Measurements from ENCODE around the gene SAA1.

SAA1 gene

GRCh38 chr11:18265949-18266348, at the start of gene SAA1:
Gene SAA1, plus strand, starts transcription at chr11:18266264. Its CDS starts 624 bp downstream, at chr11:18266888.
- ATAC-seq (ENCODE audit: insufficient read depth, low read depth), result no peak
- H3K4me3 ChIP-seq (ENCODE audit: low read depth in 1 of 2, low read length in 2 of 2), result no peak within 1 kb of the TSS

GRCh38 chr11:18221274-18221876, 44.7 kb upstream of the SAA1 start:
- Histone ChIP-seq H3K4me1 (ENCODE audit: insufficient read depth, low read length) (no peaks in the 10 kb centered on the region), H3K27me3 (ENCODE audit: insufficient read depth, low read length, poor library complexity) (peaks cover 3% of the 10 kb centered on the region), H2AFZ (ENCODE audit: low read depth, low read length) (no peak overlapping the region), H3K36me3 (ENCODE audit: insufficient read depth, low read length) (no peaks in the 10 kb centered on the region), H4K20me1 (ENCODE audit: insufficient read depth, low read length) (no peaks in the 10 kb centered on the region), H3K27ac (ENCODE audit: low read length) (no peak overlapping the region), H3K79me2 (ENCODE audit: insufficient read depth, low read length) (no peaks in the 10 kb centered on the region), H3K9ac (ENCODE audit: low read depth, low read length) (no peak overlapping the region), H3K4me3 (ENCODE audit: low read depth in 1 of 2, low read length in 2 of 2) (no peak overlapping the region), H3K4me2 (ENCODE audit: insufficient read depth, low read length) (no peak overlapping the region), H3K9me3 (ENCODE audit: insufficient read depth, low read length, severe bottlenecking) (peaks cover 7% of the 10 kb centered on the region)
- no peak for ATAC-seq (ENCODE audit: insufficient read depth, low read depth)
- TF ChIP-seq EZH2 (IDR thresholded peaks at IDR 0.05; ENCODE audit: borderline replicate concordance, low read depth, low read length, severe bottlenecking) (no peak), CTCF (IDR thresholded peaks at IDR 0.05; ENCODE audit: borderline replicate concordance, extremely low read depth, low read length, poor library complexity, severe bottlenecking) (no peak)
- no peak for DNase-seq

More at GRCh38 chr11:18265949-18266348, at the start of gene SAA1:
- H3K27ac ChIP-seq (ENCODE audit: low read length), result no peak within 1 kb of the TSS
- no peaks in the 10 kb centered on the region for H3K79me2 ChIP-seq (ENCODE audit: insufficient read depth, low read length)
- H2AFZ ChIP-seq (ENCODE audit: low read depth, low read length), result no peak within 1 kb of the TSS
- DNase-seq, result no peak
- H3K9me3 ChIP-seq (ENCODE audit: insufficient read depth, low read length, severe bottlenecking), result no peaks in the 10 kb centered on the region
- TF ChIP-seq EZH2 (IDR thresholded peaks at IDR 0.05; ENCODE audit: borderline replicate concordance, low read depth, low read length, severe bottlenecking) (no peak), CTCF (IDR thresholded peaks at IDR 0.05; ENCODE audit: borderline replicate concordance, extremely low read depth, low read length, poor library complexity, severe bottlenecking) (no peak)
- no peaks in the 10 kb centered on the region for H4K20me1 ChIP-seq (ENCODE audit: insufficient read depth, low read length)
- no peak within 1 kb of the TSS for H3K9ac ChIP-seq (ENCODE audit: low read depth, low read length)
- H3K4me1 ChIP-seq (ENCODE audit: insufficient read depth, low read length), result no peaks in the 10 kb centered on the region
- no peaks in the 10 kb centered on the region for H3K36me3 ChIP-seq (ENCODE audit: insufficient read depth, low read length)
- H3K27me3 ChIP-seq (ENCODE audit: insufficient read depth, low read length, poor library complexity), result peaks cover 4% of the 10 kb centered on the region
- H3K4me2 ChIP-seq (ENCODE audit: insufficient read depth, low read length), result no peak within 1 kb of the TSS

GRCh38 chr11:18222814-18223421, 43.1 kb upstream of the SAA1 start:
- Histone ChIP-seq H3K27ac (ENCODE audit: low read length) (no peak overlapping the region), H3K27me3 (ENCODE audit: insufficient read depth, low read length, poor library complexity) (peaks cover 6% of the 10 kb centered on the region), H3K9me3 (ENCODE audit: insufficient read depth, low read length, severe bottlenecking) (peaks cover 7% of the 10 kb centered on the region), H4K20me1 (ENCODE audit: insufficient read depth, low read length) (no peaks in the 10 kb centered on the region), H2AFZ (ENCODE audit: low read depth, low read length) (no peak overlapping the region), H3K4me3 (ENCODE audit: low read depth in 1 of 2, low read length in 2 of 2) (no peak overlapping the region), H3K4me2 (ENCODE audit: insufficient read depth, low read length) (no peak overlapping the region), H3K4me1 (ENCODE audit: insufficient read depth, low read length) (no peaks in the 10 kb centered on the region), H3K79me2 (ENCODE audit: insufficient read depth, low read length) (no peaks in the 10 kb centered on the region), H3K36me3 (ENCODE audit: insufficient read depth, low read length) (no peaks in the 10 kb centered on the region), H3K9ac (ENCODE audit: low read depth, low read length) (no peak overlapping the region)
- no peak for TF ChIP-seq CTCF (IDR thresholded peaks at IDR 0.05; ENCODE audit: borderline replicate concordance, extremely low read depth, low read length, poor library complexity, severe bottlenecking)
- no peak for TF ChIP-seq EZH2 (IDR thresholded peaks at IDR 0.05; ENCODE audit: borderline replicate concordance, low read depth, low read length, severe bottlenecking)
- DNase-seq (no peak), ATAC-seq (ENCODE audit: insufficient read depth, low read depth) (no peak)

Measured in DND-41 (cell line).